ENCODE data around the gene CAPN5. TPM values are rescaled to one million over a fixed set of nuclear protein-coding genes. Genes with fewer than 3 reads are reported as not detected.

The CAPN5 gene
- total and polyA plus RNA-seq, 2 experiments from 2014 or later = 10.2 to 32.2 TPM

GRCh38 chr11:77126156-77126775, 59.5 kb downstream of the CAPN5 start:
- Histone ChIP-seq H3K36me3 (ENCODE audit: insufficient read depth) (no peaks in the 10 kb centered on the region), H3K4me2 (0 out of 2 replicates have a peak overlapping the region, but pooled peaks have one; percentile 93), H3K9me2 (ENCODE audit: insufficient read depth) (no peaks in the 10 kb centered on the region), H3F3A (replicated peaks; ENCODE audit: low read depth) (0 out of 2 replicates have a peak, but pooled peaks cover 4% of the 10 kb centered on the region), H3K79me2 (replicated peaks; ENCODE audit: insufficient read depth) (no peaks in the 10 kb centered on the region), H3K27me3 (ENCODE audit: insufficient read depth) (no peaks in the 10 kb centered on the region), H3K27ac (ENCODE audit: low read depth) (no peak overlapping the region), H4K20me1 (replicated peaks; ENCODE audit: insufficient read depth) (no peaks in the 10 kb centered on the region), H3K4me3 (peak overlapping the region; percentile 71; the same call in 1 of the 2 replicates), H2AFZ (no peak overlapping the region; the same call in 1 of the 2 replicates), H3K4me1 (ENCODE audit: insufficient read depth) (peaks cover 8% of the 10 kb centered on the region)
- TF ChIP-seq ZNF114 (CRISPR knock-in tag; IDR thresholded peaks at IDR 0.05) = no peak
- no peak for TF ChIP-seq STAT1 (IDR thresholded peaks at IDR 0.05; ENCODE audit: unreplicated experiment)
- no peak for TF ChIP-seq CTCF (conservative IDR thresholded peaks at IDR 0.05; ENCODE audit: low read depth in 2 of 2)
- no peak for TF ChIP-seq ETS1 (IDR thresholded peaks at IDR 0.05)
- no peak for TF ChIP-seq REST (IDR thresholded peaks at IDR 0.05; ENCODE audit: unreplicated experiment)
- no peak overlapping the region for H3K27ac Mint-ChIP-seq
- H3K36me3 Mint-ChIP-seq (ENCODE audit: low read depth) = peaks cover 5% of the 10 kb centered on the region; the same call in 1 of the 3 replicates
- H3K27me3 Mint-ChIP-seq (ENCODE audit: insufficient read depth, low read depth, poor library complexity) = peaks cover 15% of the 10 kb centered on the region
- DNase-seq (ENCODE audit: low spot score) (peak; percentile 29), ATAC-seq (peak; percentile 5; the same call in 2 of the 3 replicates)
- H3K9me3 Mint-ChIP-seq = no peaks in the 10 kb centered on the region
- H3K4me1 Mint-ChIP-seq = peaks cover 24% of the 10 kb centered on the region
- H3K4me3 Mint-ChIP-seq = peak overlapping the region; percentile 61

GRCh38 chr11:77126861-77127234, 60.1 kb downstream of the CAPN5 start:
- H3K9me2 ChIP-seq (ENCODE audit: insufficient read depth) = no peaks in the 10 kb centered on the region
- H3K27ac Mint-ChIP-seq = no peak overlapping the region
- peaks cover 5% of the 10 kb centered on the region; the same call in 1 of the 3 replicates for H3K36me3 Mint-ChIP-seq (ENCODE audit: low read depth)
- H3K79me2 ChIP-seq (replicated peaks; ENCODE audit: insufficient read depth) = no peaks in the 10 kb centered on the region
- peak overlapping the region; percentile 93 for H3K4me2 ChIP-seq
- peak overlapping the region; percentile 61; the same call in 2 of the 3 replicates for H3K4me3 Mint-ChIP-seq
- no peaks in the 10 kb centered on the region for H3K36me3 ChIP-seq (ENCODE audit: insufficient read depth)
- DNase-seq (ENCODE audit: low spot score) (peak; percentile 39), ATAC-seq (peak; percentile 40)
- H3K9me3 Mint-ChIP-seq = no peaks in the 10 kb centered on the region
- H3K27me3 ChIP-seq (ENCODE audit: insufficient read depth) = no peaks in the 10 kb centered on the region
- 0 out of 2 replicates have a peak, but pooled peaks cover 4% of the 10 kb centered on the region for H3F3A ChIP-seq (replicated peaks; ENCODE audit: low read depth)
- peaks cover 8% of the 10 kb centered on the region for H3K4me1 ChIP-seq (ENCODE audit: insufficient read depth)
- H3K4me3 ChIP-seq = peak overlapping the region; percentile 71
- H3K4me1 Mint-ChIP-seq = peaks cover 24% of the 10 kb centered on the region
- H4K20me1 ChIP-seq (replicated peaks; ENCODE audit: insufficient read depth) = no peaks in the 10 kb centered on the region
- peak overlapping the region; percentile 99 for H2AFZ ChIP-seq
- H3K27ac ChIP-seq (ENCODE audit: low read depth) = no peak overlapping the region
- H3K27me3 Mint-ChIP-seq (ENCODE audit: insufficient read depth, low read depth, poor library complexity) = peaks cover 12% of the 10 kb centered on the region
- no peak for TF ChIP-seq ZNF331 (CRISPR knock-in tag; IDR thresholded peaks at IDR 0.05; ENCODE audit: low read depth)
- TF ChIP-seq REST (IDR thresholded peaks at IDR 0.05; ENCODE audit: unreplicated experiment) = no peak
- TF ChIP-seq CREB1 (CRISPR knock-in tag; IDR thresholded peaks at IDR 0.05; ENCODE audit: low read depth) = no peak
- no peak for TF ChIP-seq JUNB (IDR thresholded peaks at IDR 0.05; ENCODE audit: unreplicated experiment)
- TF ChIP-seq CTCF (conservative IDR thresholded peaks at IDR 0.05; ENCODE audit: low read depth in 2 of 2) = no peak

All from GM23338 (cell line).